ENCODE data around the gene STXBP2.

DNA sequence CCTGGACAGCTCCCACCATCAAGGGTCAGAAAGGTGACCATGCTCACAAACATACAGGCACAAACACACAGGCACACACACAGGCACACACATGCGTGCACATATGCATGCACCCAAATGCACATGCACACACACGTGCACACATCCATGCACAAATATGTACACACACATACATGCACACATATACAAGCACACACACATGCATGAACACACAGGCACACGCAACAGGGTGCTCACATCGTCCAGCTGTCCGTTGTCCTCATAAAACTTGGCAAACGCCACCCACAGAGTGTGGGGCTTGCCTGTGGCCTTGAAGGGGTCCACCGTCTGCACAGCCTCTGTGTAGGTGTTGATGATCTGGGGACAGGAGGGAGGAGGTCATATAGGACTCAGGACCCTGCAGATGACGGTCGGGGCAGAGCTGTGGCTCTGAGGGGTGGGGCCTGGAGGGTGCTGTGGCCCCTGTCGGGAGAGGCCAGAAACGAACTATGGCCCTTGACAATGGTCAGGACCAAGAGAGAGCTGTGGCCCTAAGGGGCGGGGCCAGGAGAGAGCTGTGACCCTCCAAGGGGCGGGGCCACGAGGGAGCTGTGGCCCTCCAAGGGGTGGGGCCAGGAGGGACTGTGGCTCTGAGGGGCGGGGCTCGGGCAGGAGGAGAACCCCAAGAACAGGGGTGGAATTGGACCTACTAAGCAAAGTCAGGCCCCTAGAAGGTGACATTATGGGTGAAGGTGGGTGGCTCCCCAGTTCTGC is 13.8 kb upstream of the STXBP2 start:
- TF ChIP-seq POLR2A (IDR thresholded peaks at IDR 0.05; ENCODE audit: low read depth, low read length) (no peak), POLR2AphosphoS5 (IDR thresholded peaks at IDR 0.05; ENCODE audit: low read depth, low read length) (no peak)
